Progenitor cell of endocrine pancreas (in vitro differentiated cells): Measurements from ENCODE around the gene FMO5. TPM values are rescaled to one million over a fixed set of nuclear protein-coding genes. Genes with fewer than 3 reads are reported as not detected.

Experiments
- DNase-seq: peaks from one replicate; pipeline ENCODE4 v3.0.0; 2021; ENCODE audit warnings: low spot score; ENCODE audit not compliant: unreplicated experiment
- H3K27ac Mint-ChIP-seq: 2 replicates; pipeline ENCODE4 v1.8.0; 2021; ENCODE audit warnings: mild to moderate bottlenecking, moderate library complexity, mixed read lengths
- H3K27me3 Mint-ChIP-seq: 2 replicates; pipeline ENCODE4 v1.8.0; 2021; ENCODE audit warnings: mixed read lengths
- H3K36me3 Mint-ChIP-seq: 2 replicates; pipeline ENCODE4 v1.8.0; 2022; ENCODE audit warnings: mixed read lengths; ENCODE audit not compliant: insufficient read depth
- H3K4me1 Mint-ChIP-seq: 2 replicates; pipeline ENCODE4 v1.8.0; 2021; ENCODE audit warnings: low read depth, mixed read lengths
- H3K4me3 Mint-ChIP-seq: 2 replicates; pipeline ENCODE4 v1.8.0; 2021; ENCODE audit warnings: low read depth, mild to moderate bottlenecking, moderate library complexity, mixed read lengths
- H3K9me3 Mint-ChIP-seq: 2 replicates; pipeline ENCODE4 v1.8.0; 2021; ENCODE audit warnings: low read depth, mixed read lengths
- total RNA-seq: library from RNA; stranded (reverse); gene quantifications from 2 replicates; pipeline ENCODE4 v1.2.1, GENCODE V29; 2021
- TF ChIP-seq, protein P1 (sequence below): fragments of 200-600 bp; sonication (generic); IDR thresholded peaks from one replicate; pipeline ENCODE4 v1.5.0; 2021; ENCODE audit warnings: antibody characterized with exemption, mild to moderate bottlenecking; ENCODE audit not compliant: unreplicated experiment

FMO5 gene
- total RNA-seq, 1 donor from 2014 or later, result 5.0 TPM

DNA sequence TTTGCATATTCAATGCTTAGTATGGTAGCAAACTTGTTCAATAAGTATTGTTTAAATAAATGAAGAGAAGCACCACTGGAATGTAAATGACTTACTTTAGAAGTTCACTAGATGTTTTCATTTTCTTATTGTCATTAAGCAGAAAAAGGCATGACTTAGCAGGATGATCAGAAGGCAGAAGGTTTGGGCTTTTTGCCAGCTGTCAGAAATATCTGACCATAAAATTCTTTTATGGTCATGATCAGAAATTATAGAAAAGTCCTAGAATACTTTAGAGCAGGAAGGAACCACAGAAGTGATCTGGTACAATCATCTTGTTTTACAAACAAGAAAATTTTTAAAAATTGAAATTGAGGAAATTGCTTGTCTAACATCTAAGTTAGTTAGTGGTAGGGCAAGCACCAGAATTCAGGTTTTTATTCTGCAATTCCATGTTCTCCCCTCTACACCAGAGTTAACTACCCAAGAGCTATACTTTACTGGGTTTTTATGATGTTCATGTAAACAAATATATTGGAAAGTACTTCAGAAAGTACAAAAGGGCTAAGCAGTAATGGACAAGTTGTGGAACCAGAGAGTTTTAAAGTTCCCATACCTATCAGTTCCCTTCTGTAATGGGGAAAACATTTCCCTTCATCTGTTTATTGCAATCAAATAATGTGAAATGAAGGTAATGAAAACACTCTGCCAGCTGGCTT lies 10.1 kb downstream of the FMO5 start:
- Mint-ChIP-seq H3K27ac (peak overlapping the region; percentile 68), H3K4me1 (peaks cover 52% of the 10 kb centered on the region), H3K9me3 (no peaks in the 10 kb centered on the region), H3K36me3 (no peaks in the 10 kb centered on the region), H3K4me3 (peak overlapping the region; percentile 6), H3K27me3 (no peaks in the 10 kb centered on the region)
- TF ChIP-seq, protein P1, sequence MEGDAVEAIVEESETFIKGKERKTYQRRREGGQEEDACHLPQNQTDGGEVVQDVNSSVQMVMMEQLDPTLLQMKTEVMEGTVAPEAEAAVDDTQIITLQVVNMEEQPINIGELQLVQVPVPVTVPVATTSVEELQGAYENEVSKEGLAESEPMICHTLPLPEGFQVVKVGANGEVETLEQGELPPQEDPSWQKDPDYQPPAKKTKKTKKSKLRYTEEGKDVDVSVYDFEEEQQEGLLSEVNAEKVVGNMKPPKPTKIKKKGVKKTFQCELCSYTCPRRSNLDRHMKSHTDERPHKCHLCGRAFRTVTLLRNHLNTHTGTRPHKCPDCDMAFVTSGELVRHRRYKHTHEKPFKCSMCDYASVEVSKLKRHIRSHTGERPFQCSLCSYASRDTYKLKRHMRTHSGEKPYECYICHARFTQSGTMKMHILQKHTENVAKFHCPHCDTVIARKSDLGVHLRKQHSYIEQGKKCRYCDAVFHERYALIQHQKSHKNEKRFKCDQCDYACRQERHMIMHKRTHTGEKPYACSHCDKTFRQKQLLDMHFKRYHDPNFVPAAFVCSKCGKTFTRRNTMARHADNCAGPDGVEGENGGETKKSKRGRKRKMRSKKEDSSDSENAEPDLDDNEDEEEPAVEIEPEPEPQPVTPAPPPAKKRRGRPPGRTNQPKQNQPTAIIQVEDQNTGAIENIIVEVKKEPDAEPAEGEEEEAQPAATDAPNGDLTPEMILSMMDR, result no peak
- no peak for DNase-seq

DNA sequence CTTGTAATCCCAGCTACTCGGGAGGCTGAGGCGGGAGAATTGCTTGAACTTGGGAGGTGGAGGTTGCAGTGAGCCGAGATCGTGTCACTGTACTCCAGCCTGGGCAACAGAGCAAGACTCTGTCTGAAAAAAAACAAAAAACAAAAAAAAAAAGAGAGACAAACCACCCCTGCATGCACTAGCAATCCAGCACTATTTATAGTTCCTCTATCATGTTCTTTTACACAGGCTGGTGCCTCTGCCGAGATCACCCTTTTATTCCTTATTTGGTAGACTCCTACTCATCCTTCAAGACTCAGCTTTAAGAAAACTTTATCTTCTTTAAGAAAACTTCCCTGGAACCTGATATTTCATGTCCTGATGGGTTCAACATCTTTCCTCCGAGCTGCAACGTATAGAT lies 10.8 kb downstream of the FMO5 start:
- Mint-ChIP-seq H3K9me3 (no peaks in the 10 kb centered on the region), H3K4me1 (peaks cover 58% of the 10 kb centered on the region), H3K27ac (no peak overlapping the region), H3K4me3 (no peak overlapping the region), H3K36me3 (peaks cover 3% of the 10 kb centered on the region), H3K27me3 (no peaks in the 10 kb centered on the region)
- TF ChIP-seq, protein P1, result no peak
- DNase-seq, result no peak

DNA sequence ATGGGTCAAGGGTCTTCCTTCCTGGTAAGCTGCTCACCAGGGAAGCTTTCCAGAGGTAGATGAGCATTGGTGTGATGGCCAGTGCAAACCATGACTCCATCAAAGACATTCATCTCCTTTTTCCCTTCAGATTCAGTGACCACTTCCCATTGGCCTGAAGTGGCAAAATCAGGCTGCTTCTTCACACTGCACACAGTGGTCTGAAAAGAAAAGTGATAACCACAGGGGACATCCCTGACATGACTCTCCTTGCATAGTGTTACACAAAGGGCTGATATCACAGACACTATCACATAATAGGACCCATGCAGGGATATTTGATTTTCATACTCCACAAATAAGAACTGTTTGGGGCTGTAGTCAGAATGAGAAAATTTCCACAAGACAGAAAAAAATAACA lies 11.9 kb downstream of the FMO5 start:
- Mint-ChIP-seq H3K36me3 (peaks cover 3% of the 10 kb centered on the region), H3K27ac (no peak overlapping the region)

DNA sequence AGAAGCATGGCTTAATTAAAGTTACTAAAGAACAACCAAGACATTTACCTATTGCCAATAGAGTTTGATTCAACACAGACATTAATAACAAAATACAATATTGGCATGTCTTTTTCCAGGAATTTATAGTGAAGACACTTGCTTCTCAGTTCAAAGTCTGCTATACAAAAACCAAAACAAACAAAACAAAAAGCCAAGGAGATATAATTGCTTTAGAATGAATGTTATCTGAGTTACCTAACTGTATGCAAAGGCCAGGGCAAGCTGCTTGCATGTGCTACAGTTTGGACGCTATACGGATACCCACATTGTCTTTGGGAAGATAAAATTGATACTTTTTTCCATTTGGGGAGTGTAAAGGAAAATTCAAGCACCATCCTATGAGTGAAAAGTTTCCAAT lies 13.6 kb downstream of the FMO5 start:
- Mint-ChIP-seq H3K9me3 (no peaks in the 10 kb centered on the region), H3K27me3 (no peaks in the 10 kb centered on the region), H3K4me1 (peaks cover 58% of the 10 kb centered on the region), H3K4me3 (no peak overlapping the region), H3K36me3 (peaks cover 3% of the 10 kb centered on the region), H3K27ac (peak overlapping the region; percentile 66)
- no peak for DNase-seq
- TF ChIP-seq, protein P1, result no peak

More for the DNA sequence above, 11.9 kb downstream of the FMO5 start:
- Mint-ChIP-seq H3K9me3 (no peaks in the 10 kb centered on the region), H3K27me3 (no peaks in the 10 kb centered on the region), H3K4me3 (no peak overlapping the region), H3K4me1 (peaks cover 58% of the 10 kb centered on the region)
- TF ChIP-seq, protein P1, result no peak
- DNase-seq, result no peak

DNA sequence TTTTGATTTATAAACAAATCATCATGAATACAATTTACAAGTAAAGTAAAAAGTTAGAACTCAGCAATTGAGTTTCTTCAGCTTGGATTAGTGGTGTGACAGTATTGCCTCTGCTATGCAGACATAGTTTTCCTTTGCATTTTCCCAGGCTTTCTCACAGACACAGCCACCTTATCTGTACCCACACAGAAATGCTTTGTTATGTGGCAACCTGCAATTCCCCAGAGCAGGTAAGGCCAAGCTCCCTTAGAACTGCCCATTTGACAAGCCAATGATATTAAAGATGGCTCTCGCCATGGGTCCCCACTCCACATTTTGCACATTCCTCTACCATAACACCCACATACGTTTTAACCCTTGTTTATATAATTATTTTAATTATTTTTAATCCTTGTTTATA lies 14.2 kb downstream of the FMO5 start:
- Mint-ChIP-seq H3K4me1 (peaks cover 55% of the 10 kb centered on the region), H3K36me3 (peaks cover 5% of the 10 kb centered on the region), H3K27ac (no peak overlapping the region), H3K9me3 (no peaks in the 10 kb centered on the region), H3K4me3 (no peak overlapping the region), H3K27me3 (no peaks in the 10 kb centered on the region)
- DNase-seq, result no peak
- TF ChIP-seq, protein P1, result no peak
